Activated CD8-positive, alpha-beta T cell treated with anti-CD3 and anti-CD28 coated beads for 36 hours (primary cell): Measurements from ENCODE around the gene UNC13B. TPM values are rescaled to one million over a fixed set of nuclear protein-coding genes. Genes with fewer than 3 reads are reported as not detected.
"Not testable (repeated sequence)": the region's sequence is repeated elsewhere in the genome, so short reads cannot be mapped to it uniquely, and the experiment has no call there.

Experiments
- ATAC-seq: fragments of 200-7000 bp; cut with Tn5 transposase; one replicate; pipeline ENCODE4 v1.10.0; 2021; ENCODE audit warnings: mild to moderate bottlenecking, moderate library complexity
- CTCF ChIA-PET: fragments of 350-600 bp; sonication (Branson Sonifier 250); formaldehyde crosslinking; loops from one replicate; lab custom pipeline; 2021; ENCODE audit warnings: antibody characterized with exemption; lab: Charles Lee
- POLR2A ChIA-PET: fragments of 350-600 bp; sonication (Branson Sonifier 250); formaldehyde crosslinking; loops from one replicate; lab custom pipeline; 2021; ENCODE audit warnings: antibody characterized with exemption; lab: Charles Lee
- DNase-seq: peaks from one replicate; pipeline ENCODE4 v3.0.0-alpha.2; 2020
- H3K27ac Mint-ChIP-seq: one replicate; pipeline ENCODE4 v1.8.0; 2021; ENCODE audit warnings: mild to moderate bottlenecking, mixed read lengths
- H3K27me3 Mint-ChIP-seq: one replicate; pipeline ENCODE4 v1.8.0; 2021; ENCODE audit warnings: mixed read lengths
- H3K36me3 Mint-ChIP-seq: one replicate; pipeline ENCODE4 v1.8.0; 2021; ENCODE audit warnings: low read depth, mixed read lengths
- H3K4me1 Mint-ChIP-seq: one replicate; pipeline ENCODE4 v1.8.0; 2021; ENCODE audit warnings: low read depth, mixed read lengths
- H3K4me3 Mint-ChIP-seq: one replicate; pipeline ENCODE4 v1.8.0; 2021; ENCODE audit warnings: mild to moderate bottlenecking, moderate library complexity, mixed read lengths
- H3K9me3 Mint-ChIP-seq: one replicate; pipeline ENCODE4 v1.8.0; 2021; ENCODE audit warnings: mixed read lengths
- intact Hi-C: fragments of 100-400 bp; cut with micrococcal nuclease; formaldehyde crosslinking; loops from one replicate; pipeline ENCODE4 v1.10.0; 2022
- total RNA-seq, 2 experiments: library from RNA; stranded (reverse); gene quantifications; one replicate each; pipeline ENCODE4 v1.2.3, GENCODE V29; 2021
- TF ChIP-seq, protein P1 (sequence below): fragments of 200-600 bp; IDR thresholded peaks from one replicate; pipeline ENCODE4 v1.8.0; 2022; ENCODE audit warnings: antibody characterized with exemption, mild to moderate bottlenecking

The UNC13B gene
- total RNA-seq, 2 experiments from 2014 or later: 1.3 to 1.9 TPM

DNA sequence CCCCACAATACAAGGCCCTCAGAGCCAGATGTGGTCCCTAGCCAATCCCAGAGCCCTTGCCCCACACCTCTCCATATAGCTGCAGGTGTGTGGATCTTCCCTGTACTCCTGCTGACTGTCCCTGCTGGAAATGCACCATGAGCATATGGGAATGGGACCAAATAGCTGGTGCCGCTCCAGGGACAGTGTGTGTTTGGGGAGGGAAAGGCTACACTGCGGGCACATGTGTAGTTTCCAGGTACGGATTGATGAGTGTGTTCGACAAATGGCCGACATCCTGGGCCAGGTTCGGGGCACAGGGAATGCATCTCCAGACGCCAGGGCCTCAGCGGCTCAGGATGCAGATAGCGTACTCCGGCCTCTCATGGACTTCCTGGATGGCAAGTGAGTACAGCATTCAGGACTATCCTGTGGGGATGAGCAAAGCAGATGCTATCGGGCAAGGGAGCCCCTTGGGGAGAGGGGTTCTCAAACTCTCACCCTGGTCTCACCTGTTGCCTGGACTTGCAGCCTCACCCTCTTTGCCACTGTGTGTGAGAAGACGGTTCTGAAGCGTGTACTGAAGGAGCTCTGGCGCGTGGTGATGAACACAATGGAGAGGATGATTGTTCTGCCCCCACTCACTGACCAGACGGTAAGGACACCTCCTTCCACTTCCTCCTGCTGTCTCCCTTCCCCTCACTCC lies 237.0 kb downstream of the UNC13B start:
- CTCF ChIA-PET: interaction anchor here (1.4 kb wide), 1 partner anchor 19 kb away, joined by 4 read pairs; no protein-coding TSS in a partner anchor
- Mint-ChIP-seq H3K27me3 (peaks cover 5% of the 10 kb centered on the region), H3K4me3 (no peak overlapping the region), H3K4me1 (peaks cover 2% of the 10 kb centered on the region), H3K36me3 (no peaks in the 10 kb centered on the region), H3K27ac (no peak overlapping the region), H3K9me3 (no peaks in the 10 kb centered on the region)
- POLR2A ChIA-PET: no interaction called here
- DNase-seq (no peak), ATAC-seq (no peak)
- intact Hi-C loops: no loop called here
- TF ChIP-seq, protein P1, sequence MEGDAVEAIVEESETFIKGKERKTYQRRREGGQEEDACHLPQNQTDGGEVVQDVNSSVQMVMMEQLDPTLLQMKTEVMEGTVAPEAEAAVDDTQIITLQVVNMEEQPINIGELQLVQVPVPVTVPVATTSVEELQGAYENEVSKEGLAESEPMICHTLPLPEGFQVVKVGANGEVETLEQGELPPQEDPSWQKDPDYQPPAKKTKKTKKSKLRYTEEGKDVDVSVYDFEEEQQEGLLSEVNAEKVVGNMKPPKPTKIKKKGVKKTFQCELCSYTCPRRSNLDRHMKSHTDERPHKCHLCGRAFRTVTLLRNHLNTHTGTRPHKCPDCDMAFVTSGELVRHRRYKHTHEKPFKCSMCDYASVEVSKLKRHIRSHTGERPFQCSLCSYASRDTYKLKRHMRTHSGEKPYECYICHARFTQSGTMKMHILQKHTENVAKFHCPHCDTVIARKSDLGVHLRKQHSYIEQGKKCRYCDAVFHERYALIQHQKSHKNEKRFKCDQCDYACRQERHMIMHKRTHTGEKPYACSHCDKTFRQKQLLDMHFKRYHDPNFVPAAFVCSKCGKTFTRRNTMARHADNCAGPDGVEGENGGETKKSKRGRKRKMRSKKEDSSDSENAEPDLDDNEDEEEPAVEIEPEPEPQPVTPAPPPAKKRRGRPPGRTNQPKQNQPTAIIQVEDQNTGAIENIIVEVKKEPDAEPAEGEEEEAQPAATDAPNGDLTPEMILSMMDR: no peak

DNA sequence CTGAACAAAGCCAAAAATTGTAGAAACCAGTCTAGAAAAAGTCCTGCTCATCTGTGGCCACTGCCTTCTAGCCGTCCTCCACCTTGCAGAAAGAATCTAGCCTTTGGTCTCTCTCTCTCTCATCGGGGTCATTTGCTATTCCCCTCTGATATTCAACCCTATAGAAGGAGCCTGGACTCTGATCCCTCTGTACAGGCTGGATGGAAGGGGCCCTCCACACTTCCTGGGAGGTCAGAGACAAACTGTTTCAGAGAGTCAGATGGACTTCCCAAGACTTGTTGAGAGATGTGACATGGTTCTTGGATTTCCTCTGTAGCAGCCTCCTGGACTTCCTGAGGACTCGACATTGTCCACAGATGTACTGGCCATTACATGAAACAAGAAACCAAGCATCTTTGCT lies 243.1 kb downstream of the UNC13B start:
- DNase-seq (no peak), ATAC-seq (no peak)
- Mint-ChIP-seq H3K27me3 (peaks cover 16% of the 10 kb centered on the region), H3K27ac (no peak overlapping the region), H3K36me3 (no peaks in the 10 kb centered on the region), H3K9me3 (no peaks in the 10 kb centered on the region), H3K4me1 (no peaks in the 10 kb centered on the region), H3K4me3 (no peak overlapping the region)
- intact Hi-C loops: no loop called here
- TF ChIP-seq, protein P1: no peak
- POLR2A ChIA-PET: no interaction called here
- CTCF ChIA-PET: no interaction called here

DNA sequence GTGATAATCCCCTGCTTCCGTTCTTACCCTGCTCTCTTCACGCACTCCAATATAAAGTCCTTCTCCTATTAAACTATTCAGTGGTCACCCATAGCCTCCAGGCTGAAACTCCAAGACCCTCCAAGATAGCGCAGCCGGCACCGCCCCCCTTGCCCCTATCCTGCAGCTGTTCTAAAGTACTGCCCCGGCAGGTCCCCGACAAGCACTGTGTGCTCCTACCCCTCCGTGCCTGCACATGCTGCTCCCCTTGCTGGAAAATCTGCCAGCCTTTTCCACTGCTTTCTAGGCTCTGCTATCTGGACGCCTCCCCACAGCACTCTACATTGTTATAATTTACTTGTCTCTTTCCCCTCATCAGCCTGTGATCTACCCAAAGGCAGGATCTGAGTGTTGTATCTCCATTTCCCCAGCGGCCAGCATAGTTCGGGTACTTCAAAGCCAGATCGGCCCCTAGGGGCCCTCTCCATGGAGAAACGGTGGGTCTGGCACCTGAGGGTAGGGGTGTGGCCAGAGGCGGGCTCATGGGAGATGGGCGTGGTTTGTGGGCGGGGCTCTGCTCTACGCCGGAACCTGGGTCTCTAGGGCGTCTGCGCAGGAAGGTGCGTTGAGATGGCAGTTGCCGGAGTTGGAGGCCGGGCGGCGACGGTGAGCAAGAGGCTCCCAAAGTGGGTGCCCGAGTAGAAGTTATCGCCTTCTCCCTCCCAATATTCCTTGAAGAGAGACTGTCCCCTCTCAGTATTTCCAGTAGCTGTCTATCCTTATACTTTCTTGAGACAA lies 244.6 kb downstream of the UNC13B start:
- no peaks in the 10 kb centered on the region for H3K9me3 Mint-ChIP-seq
- ChIA-PET CTCF (no interaction called here), POLR2A (no interaction called here)
- DNase-seq (peak; percentile 63), ATAC-seq (peak; percentile 74)
- H3K4me1 Mint-ChIP-seq: no peaks in the 10 kb centered on the region
- peaks cover 16% of the 10 kb centered on the region for H3K27me3 Mint-ChIP-seq
- intact Hi-C loops: no loop called here
- no peaks in the 10 kb centered on the region for H3K36me3 Mint-ChIP-seq
- H3K4me3 Mint-ChIP-seq: no peak overlapping the region
- TF ChIP-seq, protein P1: no peak
- H3K27ac Mint-ChIP-seq: no peak overlapping the region

DNA sequence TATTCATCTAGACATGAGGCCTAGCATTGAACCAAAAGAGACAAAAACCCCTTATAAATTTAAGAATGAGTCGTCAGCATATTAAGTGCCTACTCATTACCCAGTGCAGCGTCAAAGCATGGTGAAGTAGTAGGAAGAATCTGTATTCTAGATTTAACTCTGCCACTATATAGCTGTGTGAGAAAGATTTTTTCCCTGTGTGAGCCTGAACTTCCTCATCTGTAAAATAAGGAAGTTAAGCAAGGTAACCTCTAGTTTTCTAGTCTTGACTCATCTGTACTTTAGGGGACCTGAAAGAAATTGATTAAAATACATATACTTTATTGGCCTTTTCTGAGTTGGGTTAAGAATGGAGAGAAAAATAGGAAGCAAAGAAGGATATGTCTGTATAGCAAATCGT lies 246.0 kb downstream of the UNC13B start:
- DNase-seq (no peak), ATAC-seq (no peak)
- CTCF ChIA-PET: no interaction called here
- POLR2A ChIA-PET: no interaction called here
- Mint-ChIP-seq H3K27me3 (peaks cover 21% of the 10 kb centered on the region), H3K9me3 (no peaks in the 10 kb centered on the region), H3K27ac (no peak overlapping the region), H3K4me3 (no peak overlapping the region), H3K36me3 (no peaks in the 10 kb centered on the region), H3K4me1 (no peaks in the 10 kb centered on the region)
- TF ChIP-seq, protein P1: no peak
- intact Hi-C loops: no loop called here

DNA sequence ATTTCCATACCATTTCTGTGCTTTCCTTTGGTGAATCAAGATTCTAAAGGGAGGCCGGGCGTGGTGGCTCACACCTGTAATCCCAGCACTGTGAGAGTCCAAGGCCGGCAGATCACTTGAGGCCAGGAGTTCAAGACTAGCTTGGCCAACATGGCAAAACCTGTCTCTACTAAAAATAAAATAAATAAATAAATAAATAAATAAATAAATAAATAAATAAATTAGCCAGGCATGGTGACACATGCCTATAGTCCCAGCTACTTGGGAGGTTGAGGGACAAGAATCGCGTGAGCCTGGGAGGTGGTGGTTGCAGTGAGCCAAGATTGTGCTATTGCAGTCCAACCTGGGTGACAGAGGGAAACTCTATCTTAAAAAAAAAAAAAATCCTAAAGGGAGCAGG lies 247.6 kb downstream of the UNC13B start:
- H3K4me3 Mint-ChIP-seq: not testable (repeated sequence)

More for the DNA sequence above, 247.6 kb downstream of the UNC13B start:
- CTCF ChIA-PET, ATAC-seq, H3K4me1 Mint-ChIP-seq, H3K36me3 Mint-ChIP-seq, H3K9me3 Mint-ChIP-seq, intact Hi-C loops, H3K27ac Mint-ChIP-seq, POLR2A ChIA-PET, DNase-seq: not testable (repeated sequence)
- H3K27me3 Mint-ChIP-seq: peaks cover 26% of the 10 kb centered on the region
